GM18520 (cell line): Measurements from ENCODE around the gene MYO6.
"Not testable (repeated sequence)": the region's sequence is repeated elsewhere in the genome, so short reads cannot be mapped to it uniquely, and the experiment has no call there.

Experiments
- ATAC-seq: cut with Tn5 transposase; IDR thresholded peaks from one replicate; pipeline ENCODE4 v1.9.1; 2021; ENCODE audit not compliant: unreplicated experiment

The MYO6 gene

DNA sequence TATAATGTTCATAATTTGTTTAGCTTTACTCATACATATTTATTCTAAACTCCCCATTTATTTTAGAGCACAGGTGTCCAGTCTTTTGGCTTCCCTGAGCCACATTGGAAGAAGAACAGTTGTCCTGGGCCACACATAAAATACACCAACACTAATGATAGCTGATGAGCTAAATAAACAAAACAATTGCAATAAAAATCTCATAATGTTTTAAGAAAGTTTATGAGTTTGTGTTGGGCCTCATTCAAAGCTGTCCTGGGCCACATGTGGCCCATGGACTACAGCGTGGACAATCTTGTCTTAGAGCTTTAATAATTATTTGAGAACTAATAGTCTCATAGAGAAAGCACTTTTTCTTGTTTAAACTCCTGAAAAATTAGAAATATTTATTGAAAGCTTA is 131.3 kb downstream of the MYO6 start:
- ATAC-seq = no peak

DNA sequence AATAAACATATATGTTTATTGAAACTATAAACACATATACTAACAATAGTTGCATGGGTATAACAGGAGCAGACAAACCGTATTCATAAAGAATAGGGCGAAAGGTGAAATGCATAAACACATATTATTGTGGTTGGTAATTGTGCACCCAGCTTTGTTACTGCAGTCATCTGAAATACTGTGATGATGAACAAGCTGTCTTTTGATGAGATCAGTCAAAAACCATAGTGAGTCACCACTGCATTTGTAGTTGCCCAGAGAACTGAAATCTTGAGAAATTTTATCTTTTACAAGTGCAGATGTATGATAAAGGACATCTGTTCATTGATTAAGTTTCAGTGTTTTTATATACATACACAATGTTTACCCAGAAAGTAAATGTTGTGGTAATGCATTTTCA is 133.7 kb downstream of the MYO6 start:
- no peak for ATAC-seq

DNA sequence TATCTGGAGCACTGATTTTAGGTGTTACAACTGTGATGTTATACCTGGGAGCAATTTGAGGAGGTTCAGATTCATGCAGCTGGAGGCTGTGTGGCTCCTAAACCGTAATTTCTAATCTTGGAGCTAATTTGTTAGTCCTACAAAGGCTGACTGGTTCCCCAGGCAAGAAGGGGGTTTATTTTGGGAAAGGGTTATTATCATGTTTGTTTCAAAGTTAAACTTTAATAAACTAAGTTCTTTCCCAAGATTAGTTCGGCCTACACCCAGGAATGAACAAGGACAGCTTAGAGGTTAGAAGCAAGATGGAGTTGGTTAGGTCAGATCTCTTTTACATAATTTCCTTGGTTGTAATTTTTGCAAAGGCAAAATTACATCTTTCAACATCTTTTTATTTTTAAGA is 135.8 kb downstream of the MYO6 start:
- ATAC-seq = no peak

DNA sequence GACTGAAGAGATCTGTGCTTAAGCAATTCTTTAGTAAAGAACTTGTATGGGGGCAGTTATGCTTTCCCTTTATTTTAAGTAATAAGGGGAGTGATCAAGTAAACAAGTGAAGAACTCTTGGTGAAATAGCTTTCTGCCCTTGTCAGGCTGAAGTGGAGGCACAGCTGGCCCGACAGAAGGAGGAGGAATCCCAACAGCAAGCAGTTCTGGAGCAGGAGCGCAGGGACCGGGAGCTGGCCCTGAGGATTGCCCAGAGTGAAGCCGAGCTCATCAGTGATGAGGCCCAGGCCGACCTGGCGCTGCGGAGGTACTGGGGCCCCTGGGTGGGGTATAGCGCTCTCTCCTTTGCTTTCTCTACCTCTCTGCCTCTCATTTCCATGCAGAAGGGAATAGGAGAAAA is 143.3 kb downstream of the MYO6 start:
- ATAC-seq = no peak

DNA sequence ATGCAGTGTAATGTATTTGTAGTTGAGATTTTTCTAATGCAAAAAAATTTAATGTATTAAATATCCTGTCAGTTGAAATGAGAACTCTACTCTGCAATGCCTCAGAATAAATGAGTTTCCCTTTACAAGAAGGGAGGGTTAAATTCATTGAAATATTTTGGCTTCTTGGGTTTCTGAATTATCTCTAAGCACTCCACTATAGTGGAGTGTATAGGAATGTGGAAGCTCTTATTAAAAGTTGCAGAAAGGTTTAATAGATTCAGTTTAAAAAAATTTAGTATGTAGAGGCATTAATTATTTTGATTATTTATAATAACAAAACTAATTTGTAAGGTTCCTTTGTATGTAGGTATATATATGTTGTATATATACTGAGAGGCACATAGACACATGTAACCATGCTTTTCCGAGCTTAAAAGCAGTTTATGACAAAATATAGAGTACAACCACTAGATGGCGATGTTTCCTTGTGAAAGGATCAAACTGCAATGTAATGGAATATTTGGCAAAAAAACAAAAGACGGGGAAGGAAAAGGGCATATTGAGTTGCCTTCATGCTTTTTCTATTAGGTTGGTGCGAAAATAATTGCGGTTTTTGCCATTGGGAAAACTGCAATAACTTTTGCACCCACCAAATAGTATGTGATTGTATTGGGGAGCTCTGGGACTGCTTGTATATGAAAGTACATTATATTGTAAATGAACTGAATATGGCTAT is 144.2 kb downstream of the MYO6 start:
- ATAC-seq = no peak

DNA sequence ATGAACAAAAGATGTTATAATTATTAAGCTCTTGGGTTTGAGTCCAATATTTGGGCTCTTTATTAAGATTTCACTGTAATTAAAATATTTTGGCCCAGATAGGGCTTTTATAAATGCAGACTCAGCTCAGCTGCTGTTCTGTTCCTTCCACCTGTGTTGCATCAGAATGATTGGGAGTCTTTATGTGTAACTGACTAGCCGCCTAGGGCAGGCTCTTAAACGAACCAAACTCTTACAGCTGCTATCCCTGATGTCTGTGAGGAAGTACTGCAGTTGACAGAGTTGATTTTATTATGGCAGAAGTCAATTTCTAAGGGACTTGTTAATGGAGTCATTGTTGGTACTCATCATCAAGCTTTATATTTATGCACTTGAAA is 144.7 kb downstream of the MYO6 start:
- no peak for ATAC-seq

DNA sequence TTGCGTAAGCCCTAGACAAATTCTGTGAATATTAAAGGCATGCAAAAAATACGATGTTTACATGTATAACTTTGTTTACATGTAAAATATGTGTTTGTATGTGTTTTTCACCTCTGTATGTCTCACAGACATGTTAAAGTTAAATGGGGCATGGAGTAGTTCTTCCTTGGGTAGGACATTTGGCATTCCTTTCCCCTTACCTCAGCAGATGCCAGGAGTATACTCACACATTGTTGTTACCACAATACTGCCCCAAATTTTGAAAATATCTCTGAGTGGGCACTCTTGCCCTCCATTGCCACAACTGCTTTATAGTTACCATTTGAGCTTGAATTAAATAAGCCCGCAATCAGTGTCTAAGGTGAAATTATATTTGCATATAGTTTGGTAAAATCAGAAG is 147.5 kb downstream of the MYO6 start:
- ATAC-seq = no peak

DNA sequence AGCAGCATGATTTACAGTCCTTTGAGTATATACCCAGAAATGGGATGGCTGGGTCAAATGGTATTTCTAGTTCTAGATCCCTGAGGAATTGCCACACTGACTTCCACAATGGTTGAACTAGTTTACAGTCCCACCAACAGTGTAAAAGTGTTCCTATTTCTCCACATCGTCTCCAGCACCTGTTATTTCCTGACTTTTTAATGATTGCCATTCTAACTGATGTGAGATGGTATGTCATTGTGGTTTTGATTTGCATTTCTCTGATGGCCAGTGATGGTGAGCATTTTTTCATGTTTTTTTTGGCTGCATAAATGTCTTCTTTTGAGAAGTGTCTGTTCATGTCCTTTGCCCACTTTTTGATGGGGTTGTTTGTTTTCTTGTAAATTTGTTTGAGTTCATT is 151.2 kb downstream of the MYO6 start:
- not testable (repeated sequence) for ATAC-seq

DNA sequence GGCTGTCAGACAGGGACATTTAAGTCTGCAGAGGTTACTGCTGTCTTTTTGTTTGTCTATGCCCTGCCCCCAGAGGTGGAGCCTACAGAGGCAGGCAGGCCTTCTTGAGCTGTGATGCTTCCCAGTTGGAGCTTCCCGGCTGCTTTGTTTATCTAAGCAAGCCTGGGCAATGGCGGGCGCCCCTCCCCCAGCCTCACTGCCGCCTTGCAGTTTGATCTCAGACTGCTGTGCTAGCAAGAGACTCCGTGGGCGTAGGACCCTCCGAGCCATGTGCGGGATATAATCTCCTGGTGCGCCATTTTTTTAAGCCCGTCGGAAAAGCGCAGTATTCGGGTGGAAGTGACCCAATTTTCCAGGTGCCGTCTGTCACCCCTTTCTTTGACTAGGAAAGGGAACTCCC is 156.1 kb downstream of the MYO6 start:
- ATAC-seq = not testable (repeated sequence)

DNA sequence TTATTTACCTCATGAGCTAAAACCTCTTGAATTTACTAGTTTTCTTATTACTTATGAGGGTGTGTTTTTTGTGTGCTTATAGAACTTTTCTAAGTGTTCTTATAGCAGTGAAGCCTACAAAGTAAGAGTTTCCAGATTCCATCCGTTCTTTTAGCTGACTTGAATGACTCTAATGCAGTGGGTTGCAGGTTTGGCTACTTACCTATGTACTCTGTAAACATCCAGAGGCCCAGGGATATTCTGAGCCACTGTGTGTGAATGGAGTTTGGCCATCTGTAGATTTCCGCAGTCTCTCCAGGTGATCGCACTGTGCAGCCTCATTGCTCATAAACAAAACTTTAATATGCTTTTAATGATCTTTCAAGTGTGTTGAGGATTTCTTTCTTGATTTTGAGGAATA is 157.8 kb downstream of the MYO6 start:
- no peak for ATAC-seq

DNA sequence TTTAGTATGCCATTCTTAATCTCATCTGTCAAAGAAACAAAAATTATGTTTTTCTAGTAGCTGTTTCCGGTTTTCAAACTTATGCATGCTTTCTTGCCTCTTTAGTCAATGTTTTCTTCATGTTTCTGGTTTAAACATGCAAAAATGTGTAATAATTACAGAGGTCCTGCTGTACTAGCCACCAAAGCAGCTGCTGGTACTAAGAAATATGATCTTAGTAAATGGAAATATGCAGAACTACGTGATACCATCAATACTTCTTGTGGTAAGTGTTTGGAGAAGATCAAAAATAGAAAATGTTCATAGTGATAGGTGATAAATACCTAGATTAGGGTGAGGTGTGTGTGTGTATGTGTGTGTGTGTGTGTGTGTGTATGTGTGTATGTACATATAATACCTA is 158.4 kb downstream of the MYO6 start:
- ATAC-seq = no peak

DNA sequence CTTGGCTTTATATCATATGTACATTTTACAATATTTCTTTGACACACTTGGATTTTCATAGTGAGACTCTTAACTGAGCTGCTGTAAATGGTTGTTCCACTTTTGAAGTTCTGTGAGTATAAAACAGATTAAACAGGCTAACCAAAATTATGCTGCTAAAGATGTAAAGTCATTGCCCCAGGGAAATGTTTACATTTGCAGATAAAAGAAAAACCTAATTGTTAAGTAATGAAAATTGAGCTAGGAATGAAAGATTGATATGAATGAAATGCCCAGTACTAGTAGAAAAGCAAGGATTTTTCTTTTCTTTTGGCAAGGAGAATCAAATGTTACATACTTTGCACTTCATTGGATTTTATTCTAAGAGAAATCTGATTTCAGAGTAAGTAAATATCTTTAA is 164.0 kb downstream of the MYO6 start:
- no peak for ATAC-seq

DNA sequence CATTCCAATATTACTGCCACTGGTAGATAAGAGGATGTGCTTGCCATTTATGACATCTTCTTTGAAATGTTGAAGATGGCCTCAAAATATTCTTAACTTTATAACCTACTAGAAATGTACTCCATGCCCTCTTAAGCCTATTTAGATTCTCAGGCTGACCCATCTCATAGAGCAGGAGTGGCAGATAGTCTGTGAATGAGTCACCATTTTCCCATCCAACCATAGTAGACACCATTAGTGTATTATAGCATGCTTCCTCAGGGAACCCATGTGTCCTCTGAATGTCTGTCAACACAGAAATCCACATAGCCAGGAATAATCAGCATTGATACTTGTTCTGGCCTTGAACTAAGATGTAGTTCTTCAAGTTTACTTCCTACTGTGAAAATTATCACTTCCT is 173.2 kb downstream of the MYO6 start:
- no peak for ATAC-seq

DNA sequence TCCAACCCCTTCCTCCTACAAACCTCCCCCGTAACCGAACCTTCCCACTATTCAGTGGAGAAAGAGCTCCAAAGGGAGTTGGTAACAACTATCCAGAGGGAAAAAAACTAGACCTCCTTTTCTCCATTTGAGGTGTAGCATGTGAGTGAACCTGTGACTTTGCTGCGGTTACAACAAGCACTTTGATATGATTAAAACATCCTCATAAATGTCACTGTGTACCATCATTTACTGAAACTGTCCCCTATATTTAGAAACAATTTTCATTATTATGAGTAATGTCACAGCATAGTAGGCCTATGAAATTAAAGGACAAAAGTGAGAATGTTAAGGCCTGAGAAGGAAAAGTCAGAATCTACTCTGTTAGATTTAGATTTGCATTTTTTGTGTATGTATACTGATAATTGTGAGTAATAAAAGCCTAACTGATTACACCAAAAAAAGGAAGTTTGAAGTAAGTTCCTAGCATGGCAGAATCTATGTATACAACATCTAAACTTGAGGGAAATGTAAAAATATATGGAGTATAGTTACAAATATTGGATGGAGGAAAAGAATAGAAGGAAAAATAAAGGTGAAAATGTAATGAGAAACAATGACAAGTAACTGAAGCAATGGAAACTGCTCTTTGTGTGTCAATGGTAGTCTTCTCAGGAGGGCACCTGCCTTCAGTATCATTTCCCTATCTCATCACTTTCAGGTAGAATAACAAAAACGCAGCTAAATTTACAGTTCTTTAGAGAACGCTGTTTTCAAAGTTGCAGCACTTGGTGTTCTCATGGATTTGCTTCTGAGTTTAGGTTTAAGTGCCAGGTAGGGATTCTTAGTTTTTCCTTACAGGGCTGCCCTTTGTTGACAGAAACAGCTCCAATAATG is 177.5 kb downstream of the MYO6 start:
- ATAC-seq = no peak

DNA sequence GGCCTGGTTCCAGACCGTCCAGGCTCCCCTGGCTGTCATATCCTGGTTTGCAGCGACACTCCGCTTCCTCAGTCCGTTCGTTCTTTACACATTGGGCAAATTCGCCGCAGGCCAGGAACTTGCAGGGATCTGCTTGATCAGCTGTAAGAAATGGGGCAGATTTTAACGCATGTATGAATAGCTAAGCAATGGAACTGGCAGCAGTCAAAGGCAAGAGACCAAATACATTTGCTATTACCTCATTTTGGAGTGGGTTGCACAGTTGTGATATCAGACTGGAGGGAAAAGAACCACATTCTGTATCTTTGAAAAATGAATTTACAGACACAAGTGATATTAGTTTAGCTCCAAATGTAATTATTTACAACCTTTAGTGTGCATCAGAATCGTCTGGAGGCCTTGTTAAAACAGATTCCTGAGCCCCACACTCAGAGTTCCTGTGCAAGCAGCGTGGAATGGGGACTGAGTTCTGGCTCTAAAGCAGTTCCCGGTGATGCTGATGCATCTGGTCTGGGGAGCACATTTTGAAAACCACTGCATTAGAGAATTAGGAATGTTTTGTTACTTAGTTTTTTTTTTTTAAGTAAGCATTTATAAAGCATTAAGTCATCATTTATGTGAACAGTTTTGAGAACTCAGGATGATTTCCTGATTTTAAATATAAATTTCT is 182.1 kb downstream of the MYO6 start:
- no peak for ATAC-seq

DNA sequence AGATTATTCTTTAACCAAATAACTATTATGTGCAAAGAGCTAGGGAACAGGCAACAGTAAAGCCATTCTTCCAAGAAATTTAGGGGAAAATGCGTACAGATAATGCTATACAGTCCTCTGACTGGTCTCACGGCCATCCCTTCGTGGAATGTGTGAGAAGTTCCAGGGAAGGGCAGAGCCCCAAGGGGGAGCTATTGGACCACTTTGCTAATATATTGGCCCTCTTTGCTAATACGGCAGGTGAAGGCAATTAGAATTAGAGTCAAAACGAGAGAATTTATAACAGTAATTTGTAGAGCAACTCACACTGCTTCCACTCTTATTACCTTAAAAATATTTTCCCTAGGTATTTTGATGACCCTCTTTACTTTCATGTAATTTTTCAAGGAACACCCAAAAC is 183.0 kb downstream of the MYO6 start:
- peak; percentile 27 for ATAC-seq

DNA sequence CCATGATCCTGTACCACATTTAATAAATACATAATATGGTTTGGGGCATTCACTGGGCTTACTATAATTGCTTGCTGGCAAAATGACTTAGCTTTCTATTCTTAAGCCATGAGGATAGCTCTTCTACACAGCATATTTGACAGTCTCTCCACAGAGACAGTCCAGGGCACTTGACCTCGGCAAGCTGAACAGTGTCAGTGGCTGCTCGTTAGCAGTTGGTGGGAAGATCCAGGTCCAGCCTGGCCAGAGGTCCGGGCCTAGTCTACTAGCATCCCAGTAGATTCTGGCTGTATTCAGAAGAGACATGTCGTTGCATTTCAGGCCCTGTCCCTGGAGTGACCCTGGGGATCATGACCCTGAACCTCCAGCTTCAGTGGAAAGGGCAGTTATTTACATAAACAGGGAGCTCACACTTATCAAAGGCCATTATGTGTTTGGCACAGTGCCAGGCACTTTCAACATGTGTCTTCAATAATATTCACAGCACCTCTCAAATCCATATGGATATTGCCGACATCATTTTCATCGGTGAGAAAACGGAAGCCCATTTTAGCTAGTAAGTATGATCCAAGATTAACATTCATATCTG is 184.4 kb downstream of the MYO6 start:
- ATAC-seq = no peak

DNA sequence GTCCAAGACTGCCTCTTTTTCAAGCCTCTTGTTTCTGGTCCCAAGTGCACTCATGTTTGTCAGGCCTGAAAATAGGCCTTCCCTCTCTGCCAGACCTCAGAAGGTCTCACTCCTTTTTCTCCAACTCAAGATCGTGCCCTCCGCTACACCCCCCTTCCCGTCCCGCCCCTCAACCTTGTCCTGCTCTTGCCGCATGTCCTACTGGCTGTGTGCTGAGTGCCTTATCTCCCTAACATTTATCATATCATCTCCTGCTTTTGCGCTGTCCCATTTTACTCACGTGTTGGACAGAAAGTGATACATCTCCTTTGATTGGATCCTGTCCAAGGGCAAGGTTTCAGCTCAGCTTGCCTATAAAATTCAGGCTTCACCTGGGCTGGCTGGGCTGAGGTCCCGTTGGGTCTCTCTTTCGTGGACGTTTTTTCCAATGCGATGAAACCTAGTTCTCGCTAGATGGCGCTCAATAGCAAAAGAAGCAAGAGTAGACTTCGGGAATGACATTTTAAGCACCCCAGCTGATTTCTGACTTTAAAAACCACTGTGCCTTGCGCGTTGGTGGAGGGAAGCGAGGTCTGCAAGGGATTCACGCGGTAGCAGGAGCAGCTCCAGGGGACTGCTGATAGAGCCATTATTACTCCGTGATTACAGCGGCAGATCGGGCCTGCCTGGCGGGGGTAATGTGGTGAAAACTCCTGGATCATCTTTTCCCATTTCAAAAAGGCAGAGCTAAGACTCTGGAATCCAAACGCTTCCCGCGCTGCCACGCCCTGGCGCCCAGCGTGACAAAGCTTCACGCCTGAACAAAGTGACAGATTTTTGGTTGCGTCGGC is 185.8 kb downstream of the MYO6 start:
- peak; percentile 57 for ATAC-seq

DNA sequence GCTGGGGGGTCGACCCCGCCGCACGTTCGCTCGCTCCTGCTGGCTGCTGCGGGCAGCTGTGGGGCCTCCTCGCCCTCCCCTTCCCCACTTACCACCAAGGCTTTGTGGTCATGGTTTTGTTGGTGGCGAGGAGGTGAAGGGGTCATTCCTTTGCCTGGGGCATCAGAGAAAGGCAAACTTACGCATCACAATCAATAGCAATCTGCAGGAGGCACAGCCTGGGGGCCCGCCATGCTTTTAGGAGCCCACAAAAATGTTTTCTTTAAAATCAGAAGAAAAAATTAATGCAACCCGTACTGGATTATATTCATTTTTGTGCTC is 186.4 kb downstream of the MYO6 start:
- ATAC-seq = no peak

DNA sequence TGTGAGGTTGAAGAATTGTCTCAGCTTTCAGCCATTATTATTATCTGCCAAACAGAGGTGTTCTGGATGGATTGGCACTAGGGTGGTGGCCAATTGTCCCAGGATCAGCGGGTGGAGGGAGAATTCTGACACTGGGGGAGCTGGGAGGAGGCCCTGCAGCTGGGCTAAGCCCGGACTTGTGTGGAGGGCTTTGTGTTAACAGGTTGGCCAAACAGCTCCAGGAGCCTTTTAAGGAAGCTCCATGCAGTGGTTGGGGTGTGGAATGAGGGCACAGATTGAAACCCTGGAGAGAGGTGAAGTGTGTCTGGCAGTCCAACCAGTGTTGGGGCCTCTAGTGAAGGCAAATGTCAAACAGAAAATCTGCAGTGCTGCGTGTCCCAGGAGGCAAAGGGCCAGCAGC is 187.6 kb downstream of the MYO6 start:
- no peak for ATAC-seq

DNA sequence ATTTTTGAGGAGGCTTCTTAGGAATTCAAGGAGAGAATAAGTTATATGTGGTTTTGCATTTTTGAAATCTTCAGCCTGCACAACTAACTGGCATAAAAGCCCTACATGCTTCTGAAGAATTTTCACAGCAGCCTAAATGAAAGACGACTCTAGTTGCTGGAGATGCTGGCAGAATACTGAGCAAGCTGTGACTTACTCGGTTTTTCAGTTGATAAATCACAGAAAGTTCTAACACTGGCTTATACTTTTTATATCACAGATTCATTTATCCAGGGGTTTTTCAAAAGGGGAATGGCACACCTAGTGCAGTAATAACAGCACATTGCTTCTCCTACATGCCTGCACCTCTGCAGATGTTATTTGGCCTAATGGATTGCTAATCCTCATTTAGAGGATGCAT is 188.8 kb downstream of the MYO6 start:
- no peak for ATAC-seq
